HG03066 (cell line): ENCODE data around the gene RECQL5.
"Not testable (repeated sequence)": the region's sequence is repeated elsewhere in the genome, so short reads cannot be mapped to it uniquely, and the experiment has no call there.

ENCODE experiments used
- ATAC-seq: cut with Tn5 transposase; IDR thresholded peaks from one replicate; pipeline ENCODE4 v1.9.1; 2021; ENCODE audit warnings: low read depth; ENCODE audit not compliant: unreplicated experiment

RECQL5 gene

GRCh38 chr17:75596320-75597087, 70.5 kb downstream of the RECQL5 start:
- no peak for ATAC-seq

DNA sequence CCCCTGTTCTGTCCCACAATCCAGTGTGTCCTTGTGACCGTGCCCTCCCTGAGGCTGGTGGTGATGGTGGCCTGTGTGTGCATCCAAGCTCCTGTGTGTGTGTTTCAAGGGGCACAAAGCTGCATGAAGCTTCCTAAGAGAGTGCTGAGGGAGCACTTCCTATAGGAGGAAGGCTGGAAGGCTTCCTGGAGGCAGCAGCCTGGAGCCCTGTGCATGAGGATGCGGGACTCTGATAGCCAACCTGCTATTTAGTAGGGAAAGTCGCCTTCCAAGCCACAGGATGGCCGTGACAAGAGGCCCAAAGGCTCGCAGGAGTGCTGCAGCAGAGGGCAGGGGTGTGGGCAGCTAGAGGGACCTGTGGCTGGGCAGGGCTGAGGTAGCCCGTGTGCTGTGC, 71.0 kb downstream of the RECQL5 start:
- ATAC-seq, result no peak

- ATAC-seq, result no peak
Observed at GRCh38 chr17:75595284-75595919, 71.6 kb downstream of the RECQL5 start.

- no peak for ATAC-seq
Observed at GRCh38 chr17:75594499-75595283, 72.3 kb downstream of the RECQL5 start.

DNA sequence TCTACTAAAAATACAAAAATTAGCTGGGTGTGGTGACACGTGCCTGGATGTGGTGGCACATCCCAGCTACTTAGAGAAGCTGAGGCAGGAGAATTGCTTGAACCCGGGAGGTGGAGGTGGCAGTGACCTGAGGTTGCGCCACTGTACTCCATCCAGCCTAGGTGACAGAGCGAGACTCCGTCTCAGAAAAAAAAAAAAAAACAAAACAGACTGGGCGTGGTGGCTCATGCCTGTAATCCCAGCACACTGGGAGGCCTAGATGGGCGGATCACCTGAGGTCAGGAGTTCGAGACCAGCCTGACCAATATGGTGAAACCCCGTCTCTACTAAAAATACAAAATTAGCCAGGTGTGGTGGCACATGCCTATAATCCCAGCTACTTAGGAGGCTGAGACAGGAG, 73.5 kb downstream of the RECQL5 start:
- ATAC-seq, result not testable (repeated sequence)

GRCh38 chr17:75592348-75593020, 74.5 kb downstream of the RECQL5 start:
- no peak for ATAC-seq

DNA sequence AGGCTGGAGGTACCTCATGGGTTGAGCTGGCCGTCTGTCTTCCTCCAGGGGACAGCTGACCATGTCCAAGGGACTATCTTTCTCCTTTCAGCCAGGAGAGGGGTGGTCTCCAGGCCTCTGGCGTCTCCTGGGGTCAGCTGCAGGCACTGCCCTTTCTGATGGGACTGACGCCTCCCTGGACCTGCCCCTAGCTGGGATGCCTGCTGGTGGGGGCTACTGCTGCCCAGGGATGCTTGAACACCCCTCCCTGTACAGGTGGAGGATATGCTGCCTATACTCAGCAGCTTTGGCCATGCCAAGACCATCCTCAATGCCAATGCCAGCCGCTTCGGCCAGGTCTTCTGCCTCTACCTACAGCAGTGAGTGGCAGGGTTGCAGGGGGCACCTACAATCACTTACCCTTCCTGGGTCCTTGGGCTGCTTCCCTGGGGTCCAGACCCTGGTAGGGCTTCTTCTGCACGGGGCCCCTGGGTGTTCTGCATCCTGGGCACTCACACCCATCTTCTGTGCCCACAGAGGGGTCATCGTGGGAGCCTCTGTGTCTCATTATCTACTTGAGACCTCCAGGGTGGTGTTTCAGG, 75.1 kb downstream of the RECQL5 start:
- no peak for ATAC-seq

DNA sequence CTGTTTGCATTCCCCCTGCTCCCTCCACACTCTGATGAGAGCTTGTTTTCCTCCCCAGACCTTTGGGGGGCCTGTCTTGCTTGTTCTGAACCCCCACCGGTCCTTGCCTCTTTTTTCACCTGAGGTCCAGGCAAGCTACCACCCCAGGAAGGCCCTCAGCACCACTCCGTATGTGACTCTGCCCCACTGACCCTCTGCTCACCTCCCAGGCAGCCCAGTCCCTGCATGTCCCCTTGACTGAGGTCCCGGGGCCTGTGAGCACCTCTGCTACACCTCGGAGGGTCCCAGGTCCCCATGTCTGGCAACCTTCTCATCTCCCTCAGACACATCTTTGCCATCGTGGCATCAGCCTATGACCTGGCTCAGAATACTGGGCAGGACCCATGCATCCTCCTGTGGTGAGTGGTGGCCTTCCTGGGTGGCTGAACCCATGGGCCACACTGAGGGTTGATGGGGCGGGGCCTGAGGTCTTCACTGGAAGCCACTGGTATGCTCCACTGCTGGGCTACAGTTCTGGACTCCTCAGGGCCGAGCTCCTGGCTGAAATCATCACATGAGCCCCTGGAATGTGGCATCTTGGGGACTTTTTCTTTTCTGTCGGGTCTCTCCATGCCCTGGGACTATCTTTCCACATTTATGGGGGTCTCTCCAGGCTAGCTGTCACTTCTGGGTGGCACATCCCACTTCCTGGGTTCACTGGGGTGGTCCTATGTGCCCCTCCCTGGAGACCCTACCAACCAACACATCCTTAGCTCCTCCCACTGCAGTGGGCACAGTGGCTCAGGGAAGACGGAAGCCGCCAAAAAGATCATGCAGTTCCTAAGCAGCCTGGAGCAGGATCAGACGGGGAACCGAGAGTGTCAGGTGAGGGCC, 75.9 kb downstream of the RECQL5 start:
- no peak for ATAC-seq

DNA sequence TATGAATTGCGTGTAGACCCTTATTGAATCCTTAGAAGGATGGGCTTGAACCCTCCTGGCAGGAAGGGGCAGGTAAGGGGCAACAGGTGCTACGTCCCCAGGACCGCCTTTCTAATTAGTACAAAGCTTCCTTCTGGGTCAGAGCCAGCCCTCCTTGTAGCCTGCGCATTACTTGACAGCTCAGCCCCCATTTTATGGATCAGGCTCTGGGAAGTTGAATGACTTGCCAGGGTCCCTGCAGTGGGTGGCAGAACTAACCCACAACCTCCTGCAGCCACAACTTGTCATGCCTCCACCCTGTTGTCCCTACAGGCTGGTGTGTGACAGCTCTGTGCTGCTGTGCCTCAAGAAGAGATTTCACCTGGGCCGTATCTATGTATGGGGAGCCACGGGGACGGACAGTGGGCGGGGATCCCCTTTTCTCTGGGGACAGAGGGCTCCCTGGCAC, 76.6 kb downstream of the RECQL5 start:
- no peak for ATAC-seq

DNA sequence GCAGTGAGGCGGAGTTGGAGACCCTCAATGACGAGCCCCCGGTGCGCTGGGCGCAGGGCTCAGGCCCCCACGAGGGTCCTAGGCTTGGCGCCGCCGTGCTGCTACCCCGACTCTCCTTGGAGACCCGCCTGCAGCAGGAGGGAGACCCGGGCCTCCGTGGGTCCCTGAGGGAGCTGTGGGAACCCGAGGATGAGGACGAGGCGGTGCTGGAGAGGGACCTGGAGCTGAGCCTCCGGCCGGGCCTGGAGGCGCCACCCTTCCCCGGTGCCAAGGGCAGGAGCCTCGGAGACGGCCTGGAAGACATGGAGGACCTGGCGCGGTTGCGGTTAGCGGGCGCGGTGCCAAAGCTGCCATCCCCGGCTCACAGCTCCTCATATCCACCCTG, 77.0 kb downstream of the RECQL5 start:
- no peak for ATAC-seq

GRCh38 chr17:75589012-75589918, 77.7 kb downstream of the RECQL5 start:
- no peak for ATAC-seq

DNA sequence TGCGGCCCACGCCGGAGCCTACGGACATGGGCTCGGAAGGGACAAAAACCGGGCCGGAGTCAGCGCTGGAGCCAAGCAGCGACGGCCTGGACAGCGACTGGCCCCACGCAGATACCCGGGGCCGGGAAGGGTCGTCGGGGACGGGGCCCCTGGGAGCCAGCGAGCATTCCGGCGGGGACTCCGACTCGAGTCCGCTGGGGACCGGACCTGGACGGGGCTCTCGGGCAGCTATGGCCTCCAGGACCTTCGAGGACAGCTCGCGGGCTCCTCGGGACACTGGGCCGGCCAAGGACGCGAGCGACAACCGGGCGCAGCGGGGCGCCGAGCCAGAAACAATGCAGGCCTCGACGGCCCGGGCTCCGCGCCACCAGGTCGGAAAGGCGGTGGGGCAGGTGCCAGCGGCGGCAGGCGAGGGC, 78.3 kb downstream of the RECQL5 start:
- ATAC-seq, result no peak

- no peak for ATAC-seq
Observed at GRCh38 chr17:75587675-75588595, 79.0 kb downstream of the RECQL5 start, which contains the start of gene MYO15B. Gene MYO15B, plus strand, starts transcription at chr17:75587800. Its CDS starts 258 bp downstream, at chr17:75588058.

DNA sequence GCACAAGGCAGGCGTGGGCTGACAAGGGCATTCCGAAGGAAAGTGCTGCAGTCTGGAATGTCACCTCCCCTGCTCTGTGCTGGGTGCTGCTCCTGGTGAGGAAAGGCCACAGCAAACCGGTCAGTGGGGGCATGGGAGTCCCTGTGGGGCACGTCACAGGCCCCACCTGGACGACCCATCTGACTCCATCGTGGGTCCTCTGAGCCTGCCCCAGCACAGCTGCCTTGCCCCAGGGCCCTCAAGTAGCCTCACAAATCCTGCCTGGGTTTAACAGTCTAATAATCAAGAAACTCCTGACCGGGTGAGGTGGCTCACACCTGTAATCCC, 82.1 kb downstream of the RECQL5 start:
- no peak for ATAC-seq

DNA sequence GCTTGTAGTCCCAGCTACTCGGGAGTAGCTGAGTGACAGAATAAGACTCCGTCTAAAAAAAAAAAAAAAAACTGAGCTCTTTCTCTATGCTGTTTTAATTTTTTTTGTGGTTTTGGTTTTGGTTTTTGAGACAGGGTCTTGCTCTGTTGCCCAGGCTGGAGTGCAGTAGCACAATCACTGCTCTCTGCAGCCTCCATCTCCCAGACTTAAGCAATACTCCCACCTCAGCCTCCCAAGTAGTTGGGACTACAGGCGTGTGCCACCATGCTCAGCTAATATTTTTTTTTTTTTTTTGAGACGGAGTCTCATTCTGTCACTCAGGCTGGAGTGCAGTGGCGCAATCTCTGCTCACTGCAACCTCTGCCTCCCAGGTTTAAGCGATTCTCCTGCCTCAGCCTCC, 83.8 kb downstream of the RECQL5 start:
- ATAC-seq, result not testable (repeated sequence)

- not testable (repeated sequence) for ATAC-seq
Observed at GRCh38 chr17:75581121-75581725, 85.7 kb downstream of the RECQL5 start.
